Hematopoietic multipotent progenitor cell treated with erythropoietin and hydrocortisone succinate and interleukin-3 and kit ligand, for 8 days (in vitro differentiated cells): ENCODE data around the gene SCN2B.

Experiments
- DNase-seq: peaks from one replicate; pipeline ENCODE4 v3.0.0-alpha.2; 2015

SCN2B gene

GRCh38 chr11:118128721-118129470, 47.5 kb downstream of the SCN2B start:
- DNase-seq = no peak

- no peak for DNase-seq
Observed at GRCh38 chr11:118128310-118128709, 48.1 kb downstream of the SCN2B start.

GRCh38 chr11:118126082-118126838, 50.2 kb downstream of the SCN2B start:
- DNase-seq = no peak

- no peak for DNase-seq
Observed at GRCh38 chr11:118124929-118125535, 51.4 kb downstream of the SCN2B start.

GRCh38 chr11:118120793-118121192, 55.6 kb downstream of the SCN2B start:
- DNase-seq = no peak

GRCh38 chr11:118117790-118118601, 58.4 kb downstream of the SCN2B start:
- no peak for DNase-seq

- DNase-seq = no peak
Observed at GRCh38 chr11:118115048-118115447, 61.4 kb downstream of the SCN2B start.

- DNase-seq = no peak
Observed at GRCh38 chr11:118114266-118114665, 62.2 kb downstream of the SCN2B start.

GRCh38 chr11:118112711-118113430, 63.6 kb downstream of the SCN2B start:
- DNase-seq = no peak
